K562 (cell line): ENCODE results near the gene PTH1R. TPM values are rescaled to one million over a fixed set of nuclear protein-coding genes. Genes with fewer than 3 reads are reported as not detected.

Source experiments
- ATAC-seq: fragments of 200-7000 bp; cut with Tn5 transposase; 3 replicates; pipeline ENCODE4 v1.9.1; 2020; ENCODE audit warnings: moderate library complexity
- BruUV-seq: library from RNA; stranded (reverse); fragments of 400-500 nt; replicated peaks from 2 replicates; lab custom pipeline; 2021; lab: Mats Ljungman, UMichigan
- CTCF ChIA-PET: fragments of 300-600 bp; formaldehyde crosslinking; extraction: SDS; loops from one replicate; lab custom pipeline; 2021; ENCODE audit warnings: low intra/inter-chr PET ratio; lab: Yijun Ruan, JAX
- POLR2A ChIA-PET: fragments of 300-600, 350-650 bp; sonication (Branson Sonifier 250); formaldehyde crosslinking; extraction: SDS; loops from one replicate; lab custom pipeline; 2021; ENCODE audit warnings: antibody characterized with exemption, inconsistent platforms; lab: Yijun Ruan, JAX
- DNase-seq, 4 experiments: peaks; one replicate each; pipeline versions ENCODE4 v3.0.0 to v3.0.0-alpha.2; 2011 to 2018; ENCODE audit warnings: low spot score in 3 of 4, mixed read lengths in 3 of 4; ENCODE audit errors: extremely low read depth in 1 of 4
- FAIRE-seq: peaks from 2 replicates; lab custom pipeline; 2011; peaks lifted over from hg19 to GRCh38; lab: Jason Lieb, UNC
- H2AFZ ChIP-seq: 2 replicates; pipeline ENCODE4 v1.6.0; 2011; ENCODE audit warnings: low read depth, low read length, control low read depth, inconsistent platforms
- H3K27ac ChIP-seq: fragments of 200-600 bp; 3 replicates; pipeline ENCODE4 v1.8.0; 2011; ENCODE audit warnings: low read depth, mild to moderate bottlenecking, control low read depth, inconsistent platforms, low read length, moderate library complexity, mixed read lengths; ENCODE audit errors: extremely low read depth
- H3K27me3 ChIP-seq, 2 experiments: fragments of 300-600 bp in 1 of 2; 2 replicates in 1 of 2; 3 replicates in 1 of 2; pipeline versions ENCODE4 v1.6.0 to v1.8.0; 2011; ENCODE audit warnings: inconsistent platforms in 2 of 2, low read length in 2 of 2, mild to moderate bottlenecking in 1 of 2, mixed read lengths in 1 of 2, moderate library complexity in 1 of 2; ENCODE audit not compliant: control insufficient read depth in 2 of 2, insufficient read depth in 2 of 2
- H3K36me3 ChIP-seq: fragments of 300-600 bp; 3 replicates; pipeline ENCODE4 v1.8.0; 2011; ENCODE audit warnings: mild to moderate bottlenecking, low read length, inconsistent platforms; ENCODE audit not compliant: control insufficient read depth, insufficient read depth
- H3K4me1 ChIP-seq, 2 experiments: fragments of 200-600 bp in 1 of 2; replicated peaks in 1 of 2; 2 replicates in 1 of 2; 3 replicates in 1 of 2; pipeline versions ENCODE4 v1.5.1 to v1.8.0; 2011; ENCODE audit warnings: inconsistent platforms in 2 of 2, low read length in 2 of 2, mild to moderate bottlenecking in 1 of 2, mixed read lengths in 1 of 2, moderate library complexity in 1 of 2; ENCODE audit not compliant: control insufficient read depth in 2 of 2, insufficient read depth in 2 of 2
- H3K4me2 ChIP-seq: 2 replicates; pipeline ENCODE4 v1.6.1; 2011; ENCODE audit warnings: low read length, control low read depth, inconsistent platforms, mixed read lengths; ENCODE audit not compliant: insufficient read depth
- H3K4me3 ChIP-seq: fragments of 200-600 bp; sonication (generic), shearing (Covaris generic); 2 replicates; pipeline ENCODE4 v1.5.1; 2016; ENCODE audit warnings: control low read depth, inconsistent platforms
- H3K79me2 ChIP-seq: fragments of 200-600 bp; 3 replicates; pipeline ENCODE4 v1.8.0; 2011; ENCODE audit warnings: low read length, inconsistent platforms; ENCODE audit not compliant: control insufficient read depth, insufficient read depth
- H3K9ac ChIP-seq, 2 experiments: 2 replicates each; pipeline versions ENCODE4 v1.6.0 to v1.6.1; 2011; ENCODE audit warnings: low read depth in 2 of 2, low read length in 2 of 2, control low read depth in 1 of 2, inconsistent platforms in 1 of 2, mild to moderate bottlenecking in 1 of 2, mixed read lengths in 1 of 2; ENCODE audit not compliant: insufficient read depth in 1 of 2
- H3K9me1 ChIP-seq: one replicate; pipeline ENCODE4 v1.6.0; 2011; ENCODE audit warnings: inconsistent platforms, mild to moderate bottlenecking, low read length, moderate library complexity; ENCODE audit not compliant: control insufficient read depth, insufficient read depth
- H3K9me3 ChIP-seq: replicated peaks from 2 replicates; pipeline ENCODE4 v1.5.1; 2011; ENCODE audit warnings: low read depth, low read length, inconsistent platforms; ENCODE audit not compliant: control insufficient read depth, insufficient read depth
- H4K20me1 ChIP-seq: replicated peaks from 2 replicates; pipeline ENCODE4 v1.6.1; 2011; ENCODE audit warnings: low read length, inconsistent platforms, mixed read lengths; ENCODE audit not compliant: control insufficient read depth, insufficient read depth
- DIDO1 ChIP-seq: fragments of 450-650 bp; IDR thresholded peaks from 2 replicates; pipeline ENCODE4 v1.6.1; 2016; ENCODE audit warnings: low read depth, missing biosample characterization, missing genetic modification characterization
- POLR2A ChIP-seq: fragments of 450-650 bp; conservative IDR thresholded peaks from 2 replicates; pipeline ENCODE4 v1.6.1; 2016
- POLR2AphosphoS2 ChIP-seq: IDR thresholded peaks from 2 replicates; pipeline ENCODE4 v1.6.1; 2012; ENCODE audit warnings: low read length, improper control_type of control experiment
- SUPT5H ChIP-seq: fragments of 450-650 bp; IDR thresholded peaks from 2 replicates; pipeline ENCODE4 v1.6.1; 2016
- U2AF1 ChIP-seq: fragments of 200-400 bp; formaldehyde crosslinking; optimal IDR thresholded peaks from 2 replicates; pipeline ENCODE3; 2017; ENCODE audit warnings: mild to moderate bottlenecking, low read depth, low read length, moderate library complexity
- ZEB2 ChIP-seq: fragments of 450-650 bp; IDR thresholded peaks from 2 replicates; pipeline ENCODE4 v1.6.1; 2016
- WGBS: fragments of 100-300 bp; shearing (Covaris generic); methylation state at CpG from one replicate; pipeline ENCODE4 v1.1.6; 2016; ENCODE audit warnings: low coverage, mixed read lengths; ENCODE audit not compliant: insufficient coverage; ENCODE audit errors: missing lambda C conversion rate; 5-methylcytosine and 5-hydroxymethylcytosine counted together
- in situ Hi-C: fragments of 300-500 bp; cut with MboI; formaldehyde crosslinking; loops from 4 replicates; pipeline ENCODE4 v1.15.0; 2018; ENCODE audit warnings: inconsistent platforms, mixed read lengths
- intact Hi-C: fragments of 100-400 bp; cut with micrococcal nuclease; formaldehyde crosslinking; loops from 2 replicates; pipeline ENCODE4 v1.14.2; 2022
- polyA plus RNA-seq, 8 experiments: library from polyadenylated mRNA; depleted of rRNA in 4 of 8; stranded (reverse) in 5 of 8; unstranded in 3 of 8; fragments of >200 nt; fragmentation: Nextera tagmentation in 2 of 8; fragmentation: Illumina TruSeq in 1 of 8; extraction: Ambion mirVana in 2 of 8; extraction: Trizol in 1 of 8; gene quantifications; 2 replicates each; pipeline versions ENCODE4 v1.2.1 to v1.2.3, GENCODE V29; 2011 to 2014; ENCODE audit warnings: inconsistent platforms in 1 of 8, missing spikeins in 1 of 8
- total RNA-seq, 7 experiments: library from RNA; depleted of rRNA in 6 of 7; stranded (reverse); fragments of >200 nt in 6 of 7; fragmentation: Illumina TruSeq in 2 of 7; extraction: Trizol in 2 of 7; gene quantifications; 2 replicates each; pipeline versions ENCODE4 v1.2.1 to v1.2.3, GENCODE V29; 2011 to 2021; ENCODE audit warnings: low replicate concordance in 1 of 7

PTH1R gene
- total and polyA plus RNA-seq, 9 of the 15 experiments (the other 6 are each of a cell fraction or from before 2014, with no cell fraction given) = not detected

GRCh38 chr3:46915297-46915822, 37.8 kb downstream of the PTH1R start:
- CTCF ChIA-PET = no interaction called here
- Histone ChIP-seq H3K4me1 (no peaks in the 10 kb centered on the region; a peak in 1 of 5 replicates), H3K4me2 (no peak overlapping the region), H3K36me3 (peaks cover 41% of the 10 kb centered on the region), H4K20me1 (no peaks in the 10 kb centered on the region), H3K27ac (no peak overlapping the region), H3K79me2 (no peaks in the 10 kb centered on the region), H3K27me3 (no peaks in the 10 kb centered on the region), H2AFZ (no peak overlapping the region), H3K9ac (no peak overlapping the region), H3K9me1 (no peaks in the 10 kb centered on the region), H3K4me3 (no peak overlapping the region), H3K9me3 (no peaks in the 10 kb centered on the region)
- intact Hi-C loops (no loop called here), in situ Hi-C loops (no loop called here)
- TF ChIP-seq ZEB2 (no peak), POLR2A (peak; percentile 52), POLR2AphosphoS2 (peak; percentile 67; the same call in 1 of the 2 replicates), SUPT5H (peak; percentile 35; the same call in 1 of the 2 replicates), U2AF1 (no peak)
- no TSS peak for BruUV-seq
- WGBS = 83% methylated on average over 8 of the region's 8 CpGs
- DNase-seq = no peak
- POLR2A ChIA-PET = interaction anchor here (1.0 to 1.1 kb wide), 2 partner anchors 18 to 20 kb away, joined by 3 to 4 read pairs; no protein-coding TSS in a partner anchor
- no peak for FAIRE-seq
- ATAC-seq = peak; percentile 31; the same call in 1 of the 3 replicates

- Histone ChIP-seq H4K20me1 (no peaks in the 10 kb centered on the region), H3K9me3 (no peaks in the 10 kb centered on the region), H2AFZ (no peak overlapping the region), H3K27me3 (no peaks in the 10 kb centered on the region), H3K36me3 (peaks cover 50% of the 10 kb centered on the region), H3K9me1 (no peaks in the 10 kb centered on the region), H3K4me3 (no peak overlapping the region), H3K4me2 (no peak overlapping the region), H3K9ac (no peak overlapping the region), H3K4me1 (no peaks in the 10 kb centered on the region; a peak in 1 of 5 replicates), H3K27ac (no peak overlapping the region), H3K79me2 (no peaks in the 10 kb centered on the region)
- FAIRE-seq = no peak
- no peak for ATAC-seq
- CTCF ChIA-PET = interaction anchor here (0.6 kb wide), 1 partner anchor 872 kb away, joined by 3 read pairs; no protein-coding TSS in a partner anchor
- WGBS = 96% methylated on average over 1 of the region's 1 CpG
- in situ Hi-C loops = no loop called here
- DNase-seq = no peak
- intact Hi-C loops = no loop called here
- TF ChIP-seq DIDO1 (tag) = no peak
- TF ChIP-seq, all 486 proteins: peak for 0
- POLR2A ChIA-PET = interaction anchor here (1.0 to 1.1 kb wide), 2 partner anchors 17 to 19 kb away, joined by 3 to 4 read pairs; no protein-coding TSS in a partner anchor
- BruUV-seq = no TSS peak
Measured at GRCh38 chr3:46916278-46916677, 38.8 kb downstream of the PTH1R start.
